ENCODE data around the gene TJP1. TPM values are rescaled to one million over a fixed set of nuclear protein-coding genes. Genes with fewer than 3 reads are reported as not detected.

The TJP1 gene
- total and polyA plus RNA-seq, 2 of the 8 experiments (the other 6 are each of a cell fraction or from before 2014, with no cell fraction given) = 46.3 to 138 TPM

- no peak overlapping the region for H3K4me2 ChIP-seq (ENCODE audit: insufficient read depth in 1 of 2, low read depth in 2 of 2, low read length in 2 of 2)
- TF ChIP-seq CHD2 (IDR thresholded peaks at IDR 0.05; ENCODE audit: low read length) (no peak), SIX5 (IDR thresholded peaks at IDR 0.05; ENCODE audit: low read depth, low read length) (no peak), RXRA (IDR thresholded peaks at IDR 0.05; ENCODE audit: insufficient read depth, low read depth, low read length) (no peak), EGR1 (IDR thresholded peaks at IDR 0.05; ENCODE audit: borderline replicate concordance, low read depth, low read length) (no peak), RNF2 (IDR thresholded peaks at IDR 0.05; ENCODE audit: borderline replicate concordance, low read depth, low read length, missing control alignments, poor library complexity, severe bottlenecking) (no peak), POU5F1 (IDR thresholded peaks at IDR 0.05; ENCODE audit: low read depth, low read length) (no peak), BCL11A (IDR thresholded peaks at IDR 0.05; ENCODE audit: low read depth in 2 of 2, low read length in 2 of 2) (no peak), KDM5A (IDR thresholded peaks at IDR 0.05; ENCODE audit: low read length) (no peak), USF2 (IDR thresholded peaks at IDR 0.05; ENCODE audit: low read length) (no peak), CTBP2 (IDR thresholded peaks at IDR 0.05; ENCODE audit: borderline replicate concordance, insufficient read depth, insufficient read length, low read length) (no peak), GTF2F1 (IDR thresholded peaks at IDR 0.05; ENCODE audit: borderline replicate concordance, low read depth, low read length) (no peak), TAF7 (optimal IDR thresholded peaks at IDR 0.05; ENCODE audit: borderline replicate concordance, low read depth, low read length) (no peak), SRF (IDR thresholded peaks at IDR 0.05; ENCODE audit: low read depth, low read length) (no peak)
These were observed 49.1 kb upstream of the TJP1 start for GRCh38 chr15:29871401-29871800.

More at GRCh38 chr15:29871401-29871800, 49.1 kb upstream of the TJP1 start:
- no peak overlapping the region for H4K5ac ChIP-seq (ENCODE audit: insufficient read length, low read depth, low read length)
- no peaks in the 10 kb centered on the region for H3K79me1 ChIP-seq (ENCODE audit: low read depth, low read length)
- no peak overlapping the region for H3K14ac ChIP-seq (ENCODE audit: insufficient read length)
- no peak overlapping the region for H2AK5ac ChIP-seq (ENCODE audit: low read depth, low read length)
- no peaks in the 10 kb centered on the region for H3K9me3 ChIP-seq (ENCODE audit: insufficient read depth in 2 of 2, low read depth in 1 of 2, low read length in 1 of 2)
- H2BK120ac ChIP-seq (replicated peaks; ENCODE audit: low read depth, low read length) = no peak overlapping the region
- H4K8ac ChIP-seq (ENCODE audit: extremely low read depth, insufficient read depth, low read length) = no peak overlapping the region
- FAIRE-seq (no peak), DNase-seq (ENCODE audit: low read depth in 1 of 2, low spot score in 2 of 2) (no peak)
- no peak overlapping the region for H2AFZ ChIP-seq (ENCODE audit: low read length)
- no peak overlapping the region for H2BK15ac ChIP-seq (ENCODE audit: low read length)
- no peaks in the 10 kb centered on the region for H3K36me3 ChIP-seq (ENCODE audit: control insufficient read depth in 2 of 4, insufficient read depth in 4 of 4, low read length in 3 of 4)
- H3K27me3 ChIP-seq (replicated peaks in 1 of 4; ENCODE audit: control insufficient read depth in 3 of 4, extremely low read depth in 1 of 4, insufficient read depth in 3 of 4, low read length in 3 of 4) = no peaks in the 10 kb centered on the region
- H3K9ac ChIP-seq (replicated peaks in 1 of 4; ENCODE audit: extremely low read depth in 1 of 4, low read depth in 3 of 4, low read length in 3 of 4) = no peak overlapping the region
- H4K20me1 ChIP-seq (replicated peaks in 1 of 2; ENCODE audit: control insufficient read depth in 1 of 2, insufficient read depth in 2 of 2, low read length in 2 of 2) = no peaks in the 10 kb centered on the region
- no peak overlapping the region for H2BK5ac ChIP-seq (ENCODE audit: low read depth, low read length)
- no peak overlapping the region for H3K23ac ChIP-seq (ENCODE audit: insufficient read length)
- H3K4me1 ChIP-seq (replicated peaks in 1 of 4; ENCODE audit: control insufficient read depth in 3 of 4, insufficient read depth in 4 of 4, low read length in 3 of 4) = 0 out of 7 replicates have a peak, but pooled peaks cover 0 to 6% (median 0%) of the 10 kb centered on the region in 4 experiments
- H3K56ac ChIP-seq (replicated peaks; ENCODE audit: insufficient read length, low read depth, low read length) = no peak overlapping the region
- POLR2A ChIA-PET (ENCODE audit: partially characterized antibody) = interaction anchor here (1.0 to 1.2 kb wide), 2 partner anchors 49 to 53 kb away, joined by 3 read pairs; partner anchors contain the start of gene TJP1
- H3K4me3 ChIP-seq (ENCODE audit: extremely low read depth in 1 of 4, insufficient read depth in 2 of 4, low read depth in 3 of 4, low read length in 4 of 4) = no peak overlapping the region
- H4K91ac ChIP-seq (replicated peaks; ENCODE audit: insufficient read length, low read length) = no peak overlapping the region
- no peak overlapping the region for H2BK12ac ChIP-seq (ENCODE audit: low read depth, low read length)
- WGBS, 2 experiments (ENCODE audit: extremely low coverage in 1 of 2, insufficient coverage in 1 of 2, insufficient read length in 1 of 2, insufficient replicate concordance in 2 of 2, low coverage in 1 of 2, low lambda C conversion rate in 2 of 2, missing lambda C conversion rate in 1 of 2) = 92% methylated on average over 19 of the region's 19 CpGs; no CpG with 5 or more reads in 1 of the 2 experiments
- CTCF ChIA-PET (ENCODE audit: partially characterized antibody) = interaction anchor here (1.0 to 3.9 kb wide), 6 partner anchors 8 to 54 kb away, joined by 3 to 23 read pairs (median 4); no protein-coding TSS in a partner anchor
- no peak overlapping the region for H2BK20ac ChIP-seq (ENCODE audit: low read length)
- H3K4ac ChIP-seq (replicated peaks; ENCODE audit: insufficient read length, low read depth, low read length) = no peak overlapping the region
- no peaks in the 10 kb centered on the region for H3K79me2 ChIP-seq (ENCODE audit: control insufficient read depth in 1 of 2, insufficient read depth in 2 of 2, low read length in 2 of 2)
- no peak overlapping the region for H3K27ac ChIP-seq (ENCODE audit: low read depth, low read length)
- H3K18ac ChIP-seq (ENCODE audit: extremely low read depth, low read length) = no peak overlapping the region
- no peaks in the 10 kb centered on the region for H3K23me2 ChIP-seq (ENCODE audit: low read depth, low read length)
